ENCODE results near the gene PABPN1. TPM values are rescaled to one million over a fixed set of nuclear protein-coding genes. Genes with fewer than 3 reads are reported as not detected.

The PABPN1 gene
- total and polyA plus RNA-seq, 2 of the 13 experiments (the other 11 are each of a cell fraction or from before 2014, with no cell fraction given) = 233 to 524 TPM

GRCh38 chr14:23302290-23303225, 18.7 kb upstream of the PABPN1 start, which contains the start of gene PPP1R3E (continued):
- TF ChIP-seq AHDC1 (CRISPR knock-in tag; IDR thresholded peaks at IDR 0.05; ENCODE audit: borderline replicate concordance) = no peak
- TF ChIP-seq AGO1 (IDR thresholded peaks at IDR 0.05; ENCODE audit: low read depth, low read length, poor library complexity, severe bottlenecking) = no peak
- TF ChIP-seq HNF4A (CRISPR knock-in tag; IDR thresholded peaks at IDR 0.05) = peak; percentile 26; the same call in 1 of the 2 replicates
- 0 out of 2 replicates have a peak, but pooled peaks have one; percentile 18 for TF ChIP-seq MYC (CRISPR knock-in tag; IDR thresholded peaks at IDR 0.05; ENCODE audit: borderline replicate concordance)
- peak; percentile 46; the same call in 1 of the 2 replicates for TF ChIP-seq ZNF749 (CRISPR knock-in tag; IDR thresholded peaks at IDR 0.05; ENCODE audit: borderline replicate concordance)
- no peak for TF ChIP-seq ZNF737 (CRISPR knock-in tag; IDR thresholded peaks at IDR 0.05; ENCODE audit: borderline replicate concordance)
- peak; percentile 42; the same call in 1 of the 2 replicates for TF ChIP-seq CREB1 (IDR thresholded peaks at IDR 0.05)
- no peak for TF ChIP-seq CREB1 (CRISPR knock-in tag; IDR thresholded peaks at IDR 0.05)
- no peak for TF ChIP-seq SRSF9 (IDR thresholded peaks at IDR 0.05; ENCODE audit: borderline replicate concordance, insufficient read depth, low read depth, low read length, poor library complexity, severe bottlenecking)
- TF ChIP-seq FOXA1 (IDR thresholded peaks at IDR 0.05) = no peak
- TF ChIP-seq FOXA1 (CRISPR knock-in tag; IDR thresholded peaks at IDR 0.05) = no peak
- TF ChIP-seq ATF5 (CRISPR knock-in tag; IDR thresholded peaks at IDR 0.05; ENCODE audit: low read depth) = peak; percentile 54; the same call in 1 of the 2 replicates
- TF ChIP-seq NAIF1 (CRISPR knock-in tag; IDR thresholded peaks at IDR 0.05; ENCODE audit: borderline replicate concordance) = no peak
- 0 out of 2 replicates have a peak, but pooled peaks have one; percentile 91 for TF ChIP-seq ZBTB8A (CRISPR knock-in tag; IDR thresholded peaks at IDR 0.05; ENCODE audit: borderline replicate concordance, low read depth)
- TF ChIP-seq AGO2 (optimal IDR thresholded peaks at IDR 0.05; ENCODE audit: low read depth, low read length) = peak; percentile 96
- peak; percentile 84 for TF ChIP-seq RBFOX2 (IDR thresholded peaks at IDR 0.05; ENCODE audit: low read depth, low read length)
- TF ChIP-seq RELA (CRISPR knock-in tag; IDR thresholded peaks at IDR 0.05) = 0 out of 2 replicates have a peak, but pooled peaks have one; percentile 79
- peak; percentile 81; the same call in 1 of the 2 replicates for TF ChIP-seq EED (CRISPR knock-in tag; IDR thresholded peaks at IDR 0.05)
- peak; percentile 58; the same call in 1 of the 2 replicates for TF ChIP-seq KLF12 (CRISPR knock-in tag; IDR thresholded peaks at IDR 0.05; ENCODE audit: borderline replicate concordance)
- TF ChIP-seq MED13 (CRISPR knock-in tag; IDR thresholded peaks at IDR 0.05) = peak; percentile 83; the same call in 1 of the 2 replicates
- TF ChIP-seq TERF1 (CRISPR knock-in tag; IDR thresholded peaks at IDR 0.05) = peak; percentile 96
- no peak for TF ChIP-seq KDM6A (CRISPR knock-in tag; IDR thresholded peaks at IDR 0.05; ENCODE audit: low read depth)
